AG09309 (cell line): Measurements from ENCODE around the gene TMEM187.
"Not testable (repeated sequence)": the region's sequence is repeated elsewhere in the genome, so short reads cannot be mapped to it uniquely, and the experiment has no call there.

ENCODE experiments used
- DNase-seq: peaks from one replicate; pipeline ENCODE4 v3.0.0-alpha.2; 2010; ENCODE audit warnings: low read depth
- H3K4me3 ChIP-seq: 2 replicates; pipeline ENCODE4 v1.5.1; 2011; ENCODE audit warnings: mild to moderate bottlenecking, low read depth, low read length, moderate library complexity; ENCODE audit not compliant: control insufficient read depth
- CTCF ChIP-seq: IDR thresholded peaks from 2 replicates; pipeline ENCODE4 v1.5.1; 2011; ENCODE audit warnings: mild to moderate bottlenecking, low read depth, low read length, inconsistent platforms; ENCODE audit not compliant: insufficient read depth, control insufficient read depth; ENCODE audit errors: missing control alignments

The TMEM187 gene

DNA sequence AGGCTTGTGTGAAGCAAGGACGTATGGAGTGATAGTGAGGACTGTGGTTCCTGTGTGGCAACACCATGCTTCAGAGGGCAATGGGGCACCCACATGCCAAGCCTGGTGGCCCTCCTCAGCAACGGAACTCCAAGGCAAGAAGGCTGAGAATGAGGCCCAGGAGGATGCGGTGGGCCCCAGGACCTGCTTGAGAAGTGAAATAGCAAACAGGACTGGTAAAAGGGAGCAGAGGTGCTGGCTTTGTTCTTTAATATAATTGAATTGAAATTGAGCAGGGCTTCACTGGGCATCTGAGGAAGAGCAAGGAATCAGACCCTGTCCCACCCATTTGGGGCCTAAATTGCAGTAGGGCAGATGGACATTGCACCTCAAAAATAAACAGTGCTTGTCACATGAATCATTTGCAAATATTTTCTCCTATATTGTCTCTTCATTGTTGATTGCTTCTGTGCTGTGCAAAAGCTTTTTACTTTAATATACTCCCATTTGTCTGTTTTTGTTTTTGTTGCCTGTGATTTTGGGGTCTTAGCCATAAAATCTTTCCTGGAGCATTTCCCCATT is 2.3 kb downstream of the TMEM187 start:
- no peak for DNase-seq
- TF ChIP-seq CTCF, result no peak
- H3K4me3 ChIP-seq, result no peak overlapping the region

- DNase-seq, H3K4me3 ChIP-seq: not testable (repeated sequence)
Observed at GRCh38 chrX:153980394-153980793, 7.8 kb downstream of the TMEM187 start.

GRCh38 chrX:153981231-153981630 is 8.7 kb downstream of the TMEM187 start:
- DNase-seq, result no peak
- TF ChIP-seq CTCF, result no peak
- H3K4me3 ChIP-seq, result no peak overlapping the region

GRCh38 chrX:153981771-153982533 is 9.4 kb downstream of the TMEM187 start:
- TF ChIP-seq CTCF, result no peak
- H3K4me3 ChIP-seq, result no peak overlapping the region
- no peak for DNase-seq

GRCh38 chrX:153983321-153983801 is 10.8 kb downstream of the TMEM187 start:
- H3K4me3 ChIP-seq, result no peak overlapping the region
- no peak for DNase-seq
- TF ChIP-seq CTCF, result no peak

- no peak overlapping the region for H3K4me3 ChIP-seq
- no peak for TF ChIP-seq CTCF
- DNase-seq, result no peak
Observed at GRCh38 chrX:153984351-153985178, 12.0 kb downstream of the TMEM187 start.

DNA sequence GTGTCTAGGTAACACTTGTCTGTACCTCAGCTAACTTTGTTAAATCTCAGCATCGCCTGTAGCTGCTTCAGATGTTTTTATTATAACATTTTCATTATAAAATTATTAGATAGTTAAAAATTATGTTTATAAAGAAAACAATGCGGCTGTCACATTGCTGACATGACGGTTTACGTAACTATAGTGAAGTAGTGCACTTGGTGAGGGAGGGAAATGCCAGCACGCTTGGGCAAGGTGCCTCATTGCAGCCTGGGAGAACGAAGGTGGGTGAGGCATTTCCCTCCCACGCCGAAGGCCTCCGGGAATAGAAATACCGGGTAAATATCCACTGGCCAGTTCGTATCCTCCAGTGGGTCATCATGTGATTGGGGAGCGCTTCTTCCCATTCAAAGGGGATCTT is 15.9 kb downstream of the TMEM187 start:
- H3K4me3 ChIP-seq, result no peak overlapping the region
- TF ChIP-seq CTCF, result no peak
- no peak for DNase-seq
